HG02798 (cell line): ENCODE data around the gene SOWAHD.
"Not testable (repeated sequence)": the region's sequence is repeated elsewhere in the genome, so short reads cannot be mapped to it uniquely, and the experiment has no call there.

Experiments used
- ATAC-seq: cut with Tn5 transposase; IDR thresholded peaks from one replicate; pipeline ENCODE4 v1.9.1; 2021; ENCODE audit warnings: mild to moderate bottlenecking; ENCODE audit not compliant: unreplicated experiment, poor library complexity

Gene SOWAHD

GRCh38 chrX:119757979-119758730, at the start of gene SOWAHD:
Gene SOWAHD, plus strand, starts transcription at chrX:119758588. Its CDS starts 80 bp downstream, at chrX:119758668.
- no peak for ATAC-seq

GRCh38 chrX:119708936-119709335, 49.5 kb upstream of the SOWAHD start:
- no peak for ATAC-seq

GRCh38 chrX:119709630-119710029, 48.8 kb upstream of the SOWAHD start:
- no peak for ATAC-seq

GRCh38 chrX:119721487-119721886, 36.9 kb upstream of the SOWAHD start:
- ATAC-seq, result no peak

- no peak for ATAC-seq
Observed at GRCh38 chrX:119721926-119722325, 36.5 kb upstream of the SOWAHD start.

GRCh38 chrX:119726900-119727555, 31.4 kb upstream of the SOWAHD start:
- no peak for ATAC-seq

- no peak for ATAC-seq
Observed at GRCh38 chrX:119728487-119728886, 29.9 kb upstream of the SOWAHD start.

GRCh38 chrX:119729408-119730201, 28.8 kb upstream of the SOWAHD start:
- no peak for ATAC-seq

- no peak for ATAC-seq
Observed at GRCh38 chrX:119734897-119735339, 23.5 kb upstream of the SOWAHD start.

GRCh38 chrX:119735467-119735866, 22.9 kb upstream of the SOWAHD start:
- ATAC-seq, result no peak

GRCh38 chrX:119736206-119736764, 22.1 kb upstream of the SOWAHD start:
- ATAC-seq, result no peak

GRCh38 chrX:119738742-119739141, 19.6 kb upstream of the SOWAHD start:
- ATAC-seq, result no peak

- no peak for ATAC-seq
Observed at GRCh38 chrX:119745283-119745848, 13.0 kb upstream of the SOWAHD start.

- ATAC-seq, result not testable (repeated sequence)
Observed at GRCh38 chrX:119750131-119750530, 8.3 kb upstream of the SOWAHD start.

GRCh38 chrX:119750751-119751150, 7.6 kb upstream of the SOWAHD start:
- not testable (repeated sequence) for ATAC-seq

GRCh38 chrX:119753001-119753400, 5.4 kb upstream of the SOWAHD start:
- ATAC-seq, result no peak

- no peak for ATAC-seq
Observed at GRCh38 chrX:119753639-119754257, 4.6 kb upstream of the SOWAHD start.

- peak; percentile 70 for ATAC-seq
Observed at GRCh38 chrX:119755981-119756533, 2.3 kb upstream of the SOWAHD start.

GRCh38 chrX:119756926-119757635, 1.3 kb upstream of the SOWAHD start:
- ATAC-seq, result no peak
